ENCODE results near the gene ZNF487.
"Not testable (repeated sequence)": the region's sequence is repeated elsewhere in the genome, so short reads cannot be mapped to it uniquely, and the experiment has no call there.

The ZNF487 gene

DNA sequence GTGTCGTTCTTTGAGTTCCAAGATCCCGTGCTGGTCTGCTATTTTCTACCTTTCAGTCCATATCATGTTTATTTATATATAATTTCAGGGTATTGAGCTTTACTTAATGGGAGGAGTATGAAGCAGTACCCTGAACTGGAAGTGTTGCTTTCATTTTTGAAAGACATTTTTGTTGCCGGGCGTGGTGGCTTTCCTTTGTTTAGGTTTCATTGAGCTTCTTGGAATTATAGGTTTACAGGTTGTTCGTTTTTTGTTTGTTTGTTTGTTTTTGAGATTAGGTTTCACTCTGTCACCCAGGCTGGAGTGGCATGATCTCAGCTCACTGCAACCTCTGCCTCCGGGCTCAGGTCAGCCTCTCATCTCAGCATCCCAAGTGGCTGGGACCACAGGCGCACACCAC is 7.4 kb downstream of the ZNF487 start:
- DNase-seq: no peak

DNA sequence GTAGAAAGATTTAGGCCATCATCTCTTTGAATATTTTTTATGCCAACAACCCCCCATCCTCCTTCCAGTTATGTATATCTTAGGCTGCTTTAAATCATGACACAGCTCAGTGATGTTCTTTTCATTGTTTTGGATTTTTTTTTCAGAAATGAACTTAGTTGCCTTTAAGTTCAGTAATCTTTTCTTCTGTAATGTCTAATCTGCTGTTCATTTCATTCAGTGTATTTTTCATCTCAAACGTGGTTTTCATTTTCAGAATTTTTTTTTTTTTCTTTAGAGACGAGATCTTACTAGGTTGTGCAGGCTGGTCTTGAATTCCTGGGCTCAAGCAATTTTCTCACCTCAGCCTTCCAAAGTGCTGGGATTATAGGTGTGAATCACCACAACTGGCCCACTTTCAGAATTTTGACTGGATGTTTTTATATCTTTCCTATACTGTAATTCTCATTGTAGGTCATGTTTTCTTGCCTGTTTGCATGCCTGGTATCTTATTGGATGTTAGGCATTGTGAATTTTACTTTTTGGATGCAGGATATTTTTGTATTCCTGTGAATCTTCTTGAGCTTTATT is 8.1 kb downstream of the ZNF487 start:
- no peak for DNase-seq

DNA sequence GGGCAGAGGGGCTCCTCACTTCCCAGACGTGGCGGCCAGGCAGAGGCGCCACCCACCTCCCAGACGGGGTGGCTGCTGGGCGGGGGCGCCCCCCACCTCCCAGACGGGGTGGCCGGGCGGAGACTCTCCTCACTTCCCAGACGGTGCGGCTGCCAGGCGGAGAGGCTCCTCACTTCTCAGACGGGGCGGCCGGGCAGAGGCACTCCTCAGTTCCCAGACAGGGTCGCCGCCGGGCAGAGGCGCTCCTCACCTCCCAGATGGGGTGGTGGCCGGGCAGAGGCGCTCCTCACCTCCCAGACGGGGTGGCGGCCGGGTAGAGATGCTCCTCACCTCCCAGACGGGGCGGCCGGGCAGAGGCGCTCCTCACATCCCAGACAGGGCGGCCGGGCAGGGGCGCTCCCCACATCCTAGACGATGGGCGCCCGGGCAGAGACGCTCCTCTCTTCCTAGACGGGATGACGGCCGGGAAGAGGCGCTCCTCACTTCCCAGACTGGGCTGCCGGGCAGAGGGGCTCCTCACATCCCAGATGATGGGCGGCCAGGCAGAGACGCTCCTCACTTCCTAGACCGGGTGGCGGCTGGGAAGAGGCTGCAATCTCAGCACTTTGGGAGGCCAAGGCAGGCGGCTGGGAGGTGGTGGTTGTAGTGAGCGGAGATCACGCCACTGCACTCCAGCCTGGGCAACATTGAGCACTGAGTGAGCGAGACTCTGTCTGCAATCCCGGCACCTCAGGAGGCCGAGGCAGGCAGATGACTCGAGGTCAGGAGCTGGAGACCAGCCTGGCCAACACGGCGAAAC is 9.5 kb downstream of the ZNF487 start:
- DNase-seq: not testable (repeated sequence)

DNA sequence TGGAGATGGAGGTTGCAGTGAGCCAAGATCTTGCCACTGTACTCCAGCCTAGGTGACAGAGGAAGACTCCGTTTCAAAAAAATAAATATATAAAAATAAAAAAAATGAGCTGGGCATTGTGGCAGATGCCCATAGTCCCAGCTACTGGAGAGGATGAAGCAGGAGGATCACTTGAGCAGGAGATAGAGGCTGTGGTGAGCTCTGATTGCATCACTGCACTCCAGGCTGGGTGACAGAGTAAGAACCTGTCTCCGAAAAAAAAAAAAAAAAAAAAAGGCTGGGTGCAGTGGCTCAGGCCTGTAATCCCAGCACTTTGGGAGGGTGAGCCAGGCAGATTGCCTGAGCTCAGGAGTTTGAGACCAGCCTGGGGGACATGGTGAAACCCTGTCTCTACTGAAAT is 11.8 kb downstream of the ZNF487 start:
- no peak for DNase-seq

DNA sequence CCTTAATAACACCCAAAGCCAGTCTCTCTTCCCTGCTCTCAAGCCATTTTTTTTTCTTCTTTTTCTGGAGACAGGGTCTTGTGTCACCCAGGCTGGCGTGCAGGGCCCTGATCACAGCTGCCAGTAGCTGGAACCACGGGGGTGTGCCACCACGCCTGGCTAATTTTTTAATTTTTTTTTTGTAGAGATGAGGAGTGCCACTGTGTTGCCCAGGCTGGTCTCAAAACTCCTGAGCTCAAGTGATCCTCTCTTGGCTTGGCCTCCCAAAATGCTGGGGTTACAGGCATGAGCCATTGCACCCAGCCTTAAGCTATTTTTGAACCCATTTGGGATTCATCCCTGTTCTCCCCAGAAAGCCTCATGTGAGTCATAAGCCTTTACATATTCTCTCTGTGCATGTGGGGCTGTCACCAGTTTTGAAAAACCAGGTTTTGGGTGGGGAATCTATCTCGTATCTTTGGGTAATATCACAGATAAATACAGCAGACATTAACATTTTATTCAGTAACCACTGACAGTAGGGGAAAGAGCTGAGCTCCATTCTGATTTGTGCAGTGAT is 15.5 kb downstream of the ZNF487 start:
- DNase-seq: no peak

DNA sequence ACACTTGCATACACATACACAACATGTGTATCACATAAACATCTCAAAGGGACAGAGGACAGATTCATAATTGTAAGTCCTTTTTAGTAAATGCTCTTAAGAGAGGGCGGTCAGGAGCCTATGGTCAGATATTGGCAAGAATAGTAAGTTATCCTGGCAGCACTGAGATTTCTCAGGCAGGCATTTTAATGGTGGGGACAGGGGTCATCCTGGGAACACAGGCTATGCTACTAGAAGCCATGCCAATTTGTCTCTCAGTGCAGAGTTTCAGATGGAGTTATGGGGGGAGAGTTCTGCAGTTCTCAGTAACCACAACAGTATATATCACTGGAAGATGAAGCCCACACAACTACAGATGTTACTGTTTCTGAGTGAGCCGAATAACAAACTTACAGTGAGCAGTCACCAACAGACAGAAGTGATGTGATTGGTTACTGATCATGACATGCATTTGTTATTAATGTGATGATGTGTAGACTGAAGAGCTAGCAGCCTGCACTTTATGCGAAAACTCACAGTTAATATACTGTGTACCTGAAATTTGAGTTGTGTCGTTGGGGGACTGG is 16.4 kb downstream of the ZNF487 start:
- DNase-seq: no peak

DNA sequence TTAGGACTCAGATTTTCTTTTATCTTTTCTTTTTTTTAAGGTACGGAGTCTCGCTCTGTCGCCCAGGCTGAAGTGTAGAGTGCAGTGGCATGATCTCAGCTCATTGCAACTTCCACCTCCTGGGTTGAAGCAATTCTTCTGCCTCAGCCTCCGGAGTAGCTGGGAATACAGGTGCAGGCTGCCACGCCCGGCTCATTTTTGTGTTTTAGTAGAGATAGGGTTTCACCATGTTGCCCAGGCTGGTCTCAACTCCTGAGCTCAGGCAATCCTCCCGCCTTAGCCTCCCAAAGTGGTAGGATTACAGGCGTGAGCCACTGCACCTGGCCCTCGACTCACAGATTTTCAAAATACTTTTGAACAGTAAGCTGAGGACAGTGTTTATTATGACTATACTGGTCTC is 17.1 kb downstream of the ZNF487 start:
- DNase-seq: not testable (repeated sequence)

DNA sequence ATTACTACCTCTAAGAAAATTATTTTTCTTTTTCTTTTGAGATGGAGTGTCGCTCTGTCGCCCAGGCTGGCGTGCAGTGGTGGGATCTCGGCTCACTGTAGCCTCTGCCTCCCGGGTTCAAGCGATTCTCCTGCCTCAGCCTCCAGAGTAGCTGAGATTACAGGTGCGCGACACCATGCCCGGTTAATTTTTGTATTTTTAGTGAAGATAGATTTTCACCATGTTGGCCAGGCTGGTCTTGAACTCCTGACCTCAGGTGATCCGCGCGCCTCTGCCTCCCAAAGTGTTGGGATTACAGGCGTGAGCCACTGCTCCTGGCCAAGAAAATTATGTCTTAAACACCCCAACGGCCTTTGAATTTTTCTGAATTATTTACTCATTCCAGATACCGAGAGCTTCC is 19.6 kb downstream of the ZNF487 start:
- not testable (repeated sequence) for DNase-seq

DNA sequence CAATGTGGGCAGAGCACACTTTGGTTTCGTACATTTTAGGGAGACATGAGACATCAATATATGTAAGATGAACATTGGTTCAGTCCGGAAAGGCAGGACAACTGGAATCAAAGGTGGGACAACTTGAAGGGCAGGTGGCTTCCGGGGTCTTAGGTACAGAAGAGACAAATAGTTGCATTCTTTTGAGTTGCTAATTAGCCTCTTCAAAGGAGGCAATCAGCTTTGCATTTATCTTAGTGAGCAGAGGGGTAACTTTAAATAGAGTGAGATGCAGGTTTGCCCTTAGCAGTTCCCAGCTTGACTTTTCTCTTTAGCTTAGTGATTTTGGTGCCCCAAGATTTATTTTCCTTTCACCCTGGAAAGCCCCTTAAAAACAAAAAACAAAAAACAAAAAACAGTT is 21.3 kb downstream of the ZNF487 start:
- DNase-seq: no peak

DNA sequence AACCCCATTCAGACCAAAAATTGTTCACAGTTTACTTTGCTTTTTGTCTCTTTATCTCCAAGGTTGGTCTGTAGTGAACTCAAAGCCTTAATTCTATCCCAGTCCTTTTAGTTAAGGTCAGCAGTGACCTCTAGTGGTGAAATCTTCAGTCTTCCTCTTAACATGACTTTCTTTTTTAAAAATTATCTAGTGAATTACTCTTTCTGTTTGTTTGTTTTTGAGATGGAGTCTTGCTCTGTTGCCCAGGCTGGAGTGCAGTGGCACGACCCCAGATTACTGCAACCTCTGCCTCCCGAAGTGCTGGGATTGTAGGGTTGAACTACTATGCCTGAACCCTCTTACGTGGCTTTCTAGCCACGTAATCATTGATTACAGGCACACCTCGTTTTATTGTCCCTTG is 25.0 kb downstream of the ZNF487 start:
- peak in 1 of 2 experiments; percentile 5 for DNase-seq

DNA sequence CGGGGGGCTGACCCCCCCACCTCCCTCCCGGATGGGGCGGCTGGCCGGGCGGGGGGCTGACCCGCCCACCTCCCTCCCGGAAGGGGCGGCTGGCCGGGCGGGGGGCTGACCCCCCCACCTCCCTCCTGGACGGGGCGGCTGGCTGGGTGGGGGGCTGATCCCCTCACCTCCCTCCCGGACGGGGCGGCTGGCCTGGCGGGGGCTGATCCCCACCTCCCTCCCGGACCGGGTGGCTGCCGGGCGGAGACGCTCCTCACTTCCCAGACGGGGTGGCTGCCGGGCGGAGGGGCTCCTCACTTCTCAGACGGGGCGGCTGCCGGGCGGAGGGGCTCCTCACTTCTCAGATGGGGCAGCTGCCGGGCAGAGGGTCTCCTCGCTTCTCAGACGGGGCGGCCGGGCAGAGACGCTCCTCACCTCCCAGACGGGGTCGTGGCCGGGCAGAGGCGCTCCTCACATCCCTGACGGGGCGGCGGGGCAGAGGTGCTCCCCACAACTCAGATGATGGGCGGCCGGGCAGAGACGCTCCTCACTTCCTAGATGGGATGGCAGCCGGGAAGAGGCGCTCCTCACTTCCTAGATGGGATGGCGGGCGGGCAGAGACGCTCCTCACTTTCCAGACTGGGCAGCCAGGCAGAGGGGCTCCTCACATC is 28.3 kb downstream of the ZNF487 start:
- DNase-seq: not testable (repeated sequence)

DNA sequence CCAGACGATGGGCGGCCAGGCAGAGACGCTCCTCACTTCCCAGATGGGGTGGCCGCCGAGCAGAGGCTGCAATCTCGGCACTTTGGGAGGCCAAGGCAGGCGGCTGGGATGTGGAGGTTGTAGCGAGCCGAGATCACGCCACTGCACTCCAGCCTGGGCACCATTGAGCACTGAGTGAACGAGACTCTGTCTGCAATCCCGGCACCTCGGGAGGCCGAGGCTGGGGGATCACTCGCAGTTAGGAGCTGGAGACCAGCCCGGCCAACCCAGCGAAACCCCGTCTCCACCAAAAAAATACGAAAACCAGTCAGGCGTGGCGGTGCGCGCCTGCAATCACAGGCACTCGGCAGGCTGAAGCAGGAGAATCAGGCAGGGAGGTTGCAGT is 28.8 kb downstream of the ZNF487 start:
- not testable (repeated sequence) for DNase-seq

DNA sequence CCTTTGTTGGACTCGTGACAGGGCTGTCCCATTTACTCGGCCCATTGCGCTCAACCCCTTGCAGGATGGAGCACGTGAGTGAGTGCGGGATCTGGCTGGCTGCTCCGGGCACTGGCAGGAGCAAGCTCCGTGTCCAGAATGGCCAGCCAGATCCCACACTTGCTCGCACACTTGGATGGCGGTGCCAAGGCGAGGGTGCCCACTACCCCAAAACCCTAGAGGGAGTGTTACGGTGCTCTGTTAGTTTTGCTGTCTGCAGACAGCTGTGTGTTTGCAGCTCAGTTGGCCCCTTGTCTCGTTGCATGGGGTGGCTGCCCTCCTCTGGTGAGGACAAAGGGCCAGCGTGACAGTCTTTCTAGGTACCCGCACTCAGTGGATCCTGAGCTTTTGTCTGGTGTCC is 34.2 kb downstream of the ZNF487 start:
- DNase-seq: no peak

DNA sequence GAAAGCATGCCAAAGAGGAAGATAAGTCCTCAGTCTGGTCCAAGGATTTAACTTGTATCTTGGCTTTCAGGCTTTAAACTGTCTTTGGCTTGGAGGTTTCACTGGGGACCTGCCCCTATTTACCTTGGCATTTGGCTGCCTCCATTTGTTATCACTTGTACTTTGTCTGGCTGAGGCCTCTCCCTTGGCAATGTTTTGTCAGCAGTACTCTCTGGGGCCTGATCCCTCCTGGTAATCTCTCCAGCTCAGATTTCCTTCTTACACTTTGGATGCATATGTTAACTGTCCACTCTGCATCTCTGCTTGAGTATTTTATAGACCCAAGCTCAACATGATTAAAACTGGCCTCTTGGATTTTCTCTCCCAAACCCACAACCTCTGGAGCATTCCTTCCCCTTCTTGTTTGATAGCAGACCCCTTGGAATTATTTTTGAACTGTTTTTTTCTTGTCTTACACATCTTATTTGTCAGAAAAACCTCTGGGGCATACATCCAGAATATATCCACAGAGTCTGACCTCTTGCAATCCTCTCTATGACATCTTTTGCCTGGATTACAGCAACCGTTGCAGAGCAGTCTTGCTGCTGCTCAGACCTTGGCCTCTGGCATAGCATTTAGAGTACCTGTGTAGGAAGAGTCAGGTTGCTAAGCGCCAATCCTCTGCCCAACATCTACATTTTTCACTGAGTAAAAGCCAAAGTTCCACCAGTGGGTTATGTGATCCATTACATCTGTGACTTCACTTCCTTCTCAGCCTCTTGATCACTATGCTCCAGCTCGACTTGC is 35.2 kb downstream of the ZNF487 start:
- no peak for DNase-seq

DNA sequence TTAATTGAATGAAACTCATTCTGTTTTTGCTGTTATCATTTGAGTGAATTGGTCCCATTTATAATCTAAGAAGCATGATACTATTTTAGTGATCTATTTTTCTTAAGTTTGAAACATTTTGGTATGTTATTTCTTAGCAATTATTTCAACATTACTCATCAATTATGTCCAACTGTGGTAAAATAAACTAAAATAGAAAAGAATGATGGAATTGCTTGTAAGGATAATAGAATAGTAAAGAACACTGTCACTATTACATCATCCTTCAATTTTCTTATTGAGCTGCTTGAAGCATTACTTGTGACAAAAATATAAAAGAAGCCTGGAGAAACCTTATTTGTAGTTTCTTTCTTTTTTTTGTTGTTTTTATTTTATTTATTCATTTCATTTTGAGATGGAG is 42.4 kb downstream of the ZNF487 start:
- DNase-seq: no peak

DNA sequence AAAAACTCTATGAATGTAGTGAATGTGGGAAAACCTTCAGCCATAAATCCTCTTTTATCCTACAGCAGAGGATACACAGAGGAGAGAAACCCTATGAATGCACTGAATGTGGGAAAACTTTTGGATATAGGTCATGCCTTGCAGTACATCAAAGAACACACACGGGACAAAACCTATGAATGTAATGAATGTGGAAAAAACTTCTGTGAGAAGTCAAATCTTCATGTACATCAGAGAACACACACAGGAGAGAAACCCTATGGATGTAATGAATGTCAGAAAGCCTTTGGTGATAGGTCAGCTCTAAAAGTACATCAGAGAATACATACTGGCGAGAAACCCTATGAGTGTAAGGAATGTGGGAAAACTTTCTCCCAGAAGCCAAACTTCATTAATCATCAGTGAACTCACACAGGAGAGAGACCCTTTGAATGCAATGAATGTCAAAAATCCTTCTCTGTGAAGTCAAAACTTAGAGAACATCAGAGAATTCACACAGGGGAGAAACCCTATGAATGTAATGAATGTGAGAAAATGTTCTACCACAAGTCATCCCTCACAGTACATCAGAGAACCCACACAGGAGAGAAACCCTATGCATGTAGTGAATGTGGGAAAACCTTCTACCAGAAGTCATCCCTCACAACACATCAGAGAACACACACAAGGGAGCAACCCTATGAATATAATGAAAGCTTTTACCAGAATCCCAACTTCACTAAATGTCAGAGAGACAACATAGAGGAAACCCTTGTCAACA is 45.6 kb downstream of the ZNF487 start:
- DNase-seq: no peak

DNA sequence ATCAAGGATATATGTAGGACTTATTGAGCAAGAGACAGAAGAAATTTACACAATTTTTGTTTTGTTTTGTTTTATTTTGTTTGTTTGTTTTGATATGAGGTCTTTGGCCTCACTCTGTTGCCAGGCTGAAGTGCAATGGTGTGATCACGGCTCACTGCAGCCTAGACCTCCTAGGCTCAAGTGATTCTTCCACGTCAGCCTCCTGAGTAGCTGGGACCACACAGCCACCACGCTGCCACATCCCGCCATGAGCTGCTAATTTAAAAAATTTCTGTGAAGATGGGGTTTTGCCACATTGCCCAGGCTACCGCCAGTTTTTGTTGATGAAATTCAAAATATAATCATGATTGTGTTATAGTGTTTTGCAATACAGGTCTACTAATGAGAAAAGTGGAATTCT is 54.9 kb downstream of the ZNF487 start:
- DNase-seq: no peak

DNA sequence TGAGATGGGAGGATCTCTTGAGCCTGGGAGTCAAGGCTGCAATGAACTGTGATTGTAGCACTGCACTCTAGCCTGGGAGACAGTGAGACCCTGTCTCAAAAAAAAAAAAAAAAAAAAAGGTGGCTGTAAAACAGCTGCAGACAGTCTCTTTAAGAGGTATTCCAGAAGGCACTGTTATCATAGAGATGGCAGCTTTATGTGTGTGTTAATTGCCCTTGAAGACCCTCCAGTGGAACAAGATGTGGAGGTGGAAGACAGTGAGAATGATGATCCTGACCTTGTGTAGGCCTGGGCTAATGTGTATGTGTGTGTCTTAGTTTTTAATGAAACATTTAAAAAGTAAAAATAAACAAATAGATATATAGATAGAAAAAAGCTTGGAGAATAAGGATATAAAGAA is 66.0 kb downstream of the ZNF487 start:
- no peak for DNase-seq

DNA sequence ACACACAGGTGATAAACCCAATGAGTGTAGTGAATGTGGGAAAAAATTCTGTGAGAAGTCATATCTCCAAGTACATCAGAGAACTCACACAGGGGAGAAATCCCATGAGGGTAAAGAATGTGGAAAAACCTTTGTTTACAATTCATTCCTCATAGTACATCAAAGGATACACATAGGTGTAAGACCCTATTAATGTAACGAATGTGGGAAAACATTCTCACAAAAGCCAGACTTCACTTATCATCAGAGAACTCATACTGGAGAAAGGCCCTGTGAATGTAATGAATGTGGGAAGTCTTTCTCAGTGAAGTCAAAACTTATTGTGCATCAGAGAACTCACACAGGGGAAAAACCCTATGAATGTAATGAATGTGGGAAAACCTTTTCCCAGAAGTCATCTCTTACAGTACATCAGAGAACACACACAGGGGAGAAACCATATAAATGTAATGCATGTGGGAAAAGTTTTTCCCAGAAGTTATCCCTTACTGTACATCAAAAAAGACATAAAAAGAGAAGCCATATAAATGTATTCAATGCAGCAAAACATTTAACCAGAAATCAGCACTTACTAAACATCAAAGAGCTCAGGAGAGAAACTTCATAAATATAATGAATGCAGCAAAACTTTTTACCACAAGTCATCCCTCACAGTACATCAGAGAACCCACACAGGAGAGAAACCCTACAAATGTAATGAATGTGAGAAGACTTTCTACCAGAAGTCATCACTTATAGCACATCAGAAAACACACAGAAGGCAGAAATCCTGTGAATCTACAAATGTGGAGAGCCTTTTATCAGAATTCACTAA is 87.7 kb downstream of the ZNF487 start:
- no peak for DNase-seq
